ENCODE measurements around the gene PUM2.

The PUM2 gene

GRCh38 chr2:20349513-20349921 lies 1.1 kb downstream of the PUM2 start:
- in situ Hi-C loops (cut with MboI; ENCODE audit: low sequenced_read_pairs) = no loop called here

GRCh38 chr2:20348542-20348941 lies 2.1 kb downstream of the PUM2 start:
- in situ Hi-C loops (cut with MboI; ENCODE audit: low sequenced_read_pairs) = no loop called here

- in situ Hi-C loops (cut with MboI; ENCODE audit: low sequenced_read_pairs) = no loop called here
Observed at GRCh38 chr2:20346565-20347381, 3.9 kb downstream of the PUM2 start.

- in situ Hi-C loops (cut with MboI; ENCODE audit: low sequenced_read_pairs) = no loop called here
Observed at GRCh38 chr2:20343128-20343527, 7.5 kb downstream of the PUM2 start.

- in situ Hi-C loops (cut with MboI; ENCODE audit: low sequenced_read_pairs) = no loop called here
Observed at GRCh38 chr2:20339012-20339411, 11.6 kb downstream of the PUM2 start.

GRCh38 chr2:20334605-20335203 lies 15.9 kb downstream of the PUM2 start:
- in situ Hi-C loops (cut with MboI; ENCODE audit: low sequenced_read_pairs) = no loop called here

GRCh38 chr2:20333738-20334137 lies 16.9 kb downstream of the PUM2 start:
- in situ Hi-C loops (cut with MboI; ENCODE audit: low sequenced_read_pairs) = no loop called here

- in situ Hi-C loops (cut with MboI; ENCODE audit: low sequenced_read_pairs) = no loop called here
Observed at GRCh38 chr2:20330192-20330591, 20.5 kb downstream of the PUM2 start.

- in situ Hi-C loops (cut with MboI; ENCODE audit: low sequenced_read_pairs) = no loop called here
Observed at GRCh38 chr2:20327370-20327769, 23.3 kb downstream of the PUM2 start.

GRCh38 chr2:20326163-20326780 lies 24.4 kb downstream of the PUM2 start:
- in situ Hi-C loops (cut with MboI; ENCODE audit: low sequenced_read_pairs) = no loop called here

- in situ Hi-C loops (cut with MboI; ENCODE audit: low sequenced_read_pairs) = no loop called here
Observed at GRCh38 chr2:20322527-20323300, 27.9 kb downstream of the PUM2 start.

- in situ Hi-C loops (cut with MboI; ENCODE audit: low sequenced_read_pairs) = no loop called here
Observed at GRCh38 chr2:20317690-20318089, 33.0 kb downstream of the PUM2 start.

GRCh38 chr2:20317197-20317596 lies 33.4 kb downstream of the PUM2 start:
- in situ Hi-C loops (cut with MboI; ENCODE audit: low sequenced_read_pairs) = no loop called here

GRCh38 chr2:20314562-20315501 lies 35.8 kb downstream of the PUM2 start:
- in situ Hi-C loops (cut with MboI; ENCODE audit: low sequenced_read_pairs) = no loop called here

- in situ Hi-C loops (cut with MboI; ENCODE audit: low sequenced_read_pairs) = no loop called here
Observed at GRCh38 chr2:20313659-20314058, 37.0 kb downstream of the PUM2 start.

GRCh38 chr2:20309001-20309400 lies 41.6 kb downstream of the PUM2 start:
- in situ Hi-C loops (cut with MboI; ENCODE audit: low sequenced_read_pairs) = no loop called here

- in situ Hi-C loops (cut with MboI; ENCODE audit: low sequenced_read_pairs) = no loop called here
Observed at GRCh38 chr2:20307311-20307710, 43.3 kb downstream of the PUM2 start.

GRCh38 chr2:20304411-20304810 lies 46.2 kb downstream of the PUM2 start:
- in situ Hi-C loops (cut with MboI; ENCODE audit: low sequenced_read_pairs) = no loop called here

- in situ Hi-C loops (cut with MboI; ENCODE audit: low sequenced_read_pairs) = no loop called here
Observed at GRCh38 chr2:20303966-20304365, 46.7 kb downstream of the PUM2 start.

- in situ Hi-C loops (cut with MboI; ENCODE audit: low sequenced_read_pairs) = no loop called here
Observed at GRCh38 chr2:20302019-20302418, 48.6 kb downstream of the PUM2 start.
